ENCODE measurements around the gene RIMBP2. TPM values are rescaled to one million over a fixed set of nuclear protein-coding genes. Genes with fewer than 3 reads are reported as not detected.
"Not testable (repeated sequence)": the region's sequence is repeated elsewhere in the genome, so short reads cannot be mapped to it uniquely, and the experiment has no call there.

Gene RIMBP2
- polyA plus RNA-seq, 3 donors: 16.5 to 26.5 (median 20.9) TPM

- DNase-seq (ENCODE audit: extremely low read depth in 1 of 11, low read depth in 9 of 11, low spot score in 4 of 11): no peak
Measured at GRCh38 chr12:130593056-130593455, 123.0 kb downstream of the RIMBP2 start.

- no peak for DNase-seq (ENCODE audit: extremely low read depth in 1 of 11, low read depth in 9 of 11, low spot score in 4 of 11)
Measured at GRCh38 chr12:130592641-130593040, 123.5 kb downstream of the RIMBP2 start.

- DNase-seq (ENCODE audit: extremely low read depth in 1 of 11, low read depth in 9 of 11, low spot score in 4 of 11): no peak
Measured at GRCh38 chr12:130591736-130592135, 124.4 kb downstream of the RIMBP2 start.

- DNase-seq (ENCODE audit: extremely low read depth in 1 of 11, low read depth in 9 of 11, low spot score in 4 of 11): no peak
Measured at GRCh38 chr12:130590685-130591084, 125.4 kb downstream of the RIMBP2 start.

GRCh38 chr12:130589540-130590317 lies 126.4 kb downstream of the RIMBP2 start:
- no peak for DNase-seq (ENCODE audit: extremely low read depth in 1 of 11, low read depth in 9 of 11, low spot score in 4 of 11)

GRCh38 chr12:130588696-130589539 lies 127.2 kb downstream of the RIMBP2 start:
- no peak for DNase-seq (ENCODE audit: extremely low read depth in 1 of 11, low read depth in 9 of 11, low spot score in 4 of 11)

GRCh38 chr12:130587966-130588365 lies 128.1 kb downstream of the RIMBP2 start:
- no peak for DNase-seq (ENCODE audit: extremely low read depth in 1 of 11, low read depth in 9 of 11, low spot score in 4 of 11)

GRCh38 chr12:130584475-130584874 lies 131.6 kb downstream of the RIMBP2 start:
- not testable (repeated sequence) for DNase-seq (ENCODE audit: extremely low read depth in 1 of 11, low read depth in 9 of 11, low spot score in 4 of 11)

GRCh38 chr12:130583800-130584199 lies 132.3 kb downstream of the RIMBP2 start:
- no peak for DNase-seq (ENCODE audit: extremely low read depth in 1 of 11, low read depth in 9 of 11, low spot score in 4 of 11)

- no peak for DNase-seq (ENCODE audit: extremely low read depth in 1 of 11, low read depth in 9 of 11, low spot score in 4 of 11)
Measured at GRCh38 chr12:130583317-130583716, 132.8 kb downstream of the RIMBP2 start.

GRCh38 chr12:130582286-130582685 lies 133.8 kb downstream of the RIMBP2 start:
- no peak for DNase-seq (ENCODE audit: extremely low read depth in 1 of 11, low read depth in 9 of 11, low spot score in 4 of 11)

- DNase-seq (ENCODE audit: extremely low read depth in 1 of 11, low read depth in 9 of 11, low spot score in 4 of 11): no peak
Measured at GRCh38 chr12:130581782-130582181, 134.3 kb downstream of the RIMBP2 start.

- DNase-seq (ENCODE audit: extremely low read depth in 1 of 11, low read depth in 9 of 11, low spot score in 4 of 11): no peak
Measured at GRCh38 chr12:130579231-130579630, 136.9 kb downstream of the RIMBP2 start.

GRCh38 chr12:130577351-130577750 lies 138.7 kb downstream of the RIMBP2 start:
- DNase-seq (ENCODE audit: extremely low read depth in 1 of 11, low read depth in 9 of 11, low spot score in 4 of 11): no peak

GRCh38 chr12:130576371-130576816 lies 139.7 kb downstream of the RIMBP2 start:
- DNase-seq (ENCODE audit: extremely low read depth in 1 of 11, low read depth in 9 of 11, low spot score in 4 of 11): no peak

GRCh38 chr12:130574402-130574801 lies 141.7 kb downstream of the RIMBP2 start:
- no peak for DNase-seq (ENCODE audit: extremely low read depth in 1 of 11, low read depth in 9 of 11, low spot score in 4 of 11)

GRCh38 chr12:130573766-130574165 lies 142.3 kb downstream of the RIMBP2 start:
- no peak for DNase-seq (ENCODE audit: extremely low read depth in 1 of 11, low read depth in 9 of 11, low spot score in 4 of 11)

- no peak for DNase-seq (ENCODE audit: extremely low read depth in 1 of 11, low read depth in 9 of 11, low spot score in 4 of 11)
Measured at GRCh38 chr12:130573235-130573634, 142.9 kb downstream of the RIMBP2 start.

GRCh38 chr12:130572553-130572952 lies 143.5 kb downstream of the RIMBP2 start:
- DNase-seq (ENCODE audit: extremely low read depth in 1 of 11, low read depth in 9 of 11, low spot score in 4 of 11): no peak

GRCh38 chr12:130571734-130572133 lies 144.4 kb downstream of the RIMBP2 start:
- no peak for DNase-seq (ENCODE audit: extremely low read depth in 1 of 11, low read depth in 9 of 11, low spot score in 4 of 11)
